GM12874 (cell line): Measurements from ENCODE around the gene AMFR.

Experiments used
- CTCF ChIP-seq: IDR thresholded peaks from 2 replicates; pipeline ENCODE4 v1.5.1; 2011; ENCODE audit warnings: low read depth, mild to moderate bottlenecking, control low read depth, low read length, moderate library complexity; ENCODE audit not compliant: insufficient read depth

The AMFR gene

GRCh38 chr16:56352351-56353053 is 72.8 kb downstream of the AMFR start:
- TF ChIP-seq CTCF = no peak

- TF ChIP-seq CTCF = no peak
Measured at GRCh38 chr16:56351481-56351880, 73.9 kb downstream of the AMFR start.

DNA sequence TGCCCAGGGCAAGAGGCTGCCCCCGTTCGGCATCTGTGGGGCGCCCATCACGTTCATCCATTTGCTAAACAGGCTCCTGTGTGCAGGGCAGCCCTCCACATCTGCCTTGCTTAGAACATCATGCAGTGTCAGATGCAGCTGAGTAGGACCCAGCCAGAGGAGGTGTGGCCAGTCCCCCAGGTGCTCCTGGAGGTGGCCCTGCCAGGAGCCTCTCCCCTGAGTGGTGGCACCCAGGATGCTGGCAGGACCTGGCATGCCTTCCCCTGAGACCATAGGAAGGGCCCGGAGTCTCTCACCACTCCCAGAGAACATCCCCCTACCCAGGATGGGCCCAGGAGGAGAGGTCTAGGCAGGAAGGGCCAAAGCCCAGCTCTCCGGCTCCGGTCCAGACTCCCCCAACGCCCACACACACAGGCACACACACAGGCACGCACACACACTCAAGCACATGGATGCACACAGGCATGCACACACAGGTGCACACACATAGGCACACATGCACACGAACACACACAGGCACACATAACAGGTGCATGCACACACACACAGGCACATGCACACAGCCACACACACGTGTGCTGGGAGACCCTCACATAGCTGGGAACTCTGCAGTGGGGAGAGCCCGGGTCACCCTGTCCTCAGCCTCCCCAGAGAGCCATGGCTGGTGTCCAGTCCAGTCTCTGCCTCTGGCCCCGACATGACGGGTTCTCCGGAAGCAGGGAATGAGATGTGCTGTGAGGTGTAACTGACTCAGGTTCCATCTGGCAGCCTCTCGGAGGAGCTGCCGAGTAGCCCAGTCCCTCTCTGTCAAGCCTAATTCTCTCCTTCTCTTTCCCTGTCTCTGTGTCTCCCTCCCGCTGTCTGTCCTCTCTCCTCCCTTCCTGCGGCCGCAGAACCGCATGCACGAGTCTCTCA is 74.6 kb downstream of the AMFR start:
- no peak for TF ChIP-seq CTCF

- no peak for TF ChIP-seq CTCF
Measured at GRCh38 chr16:56349711-56350161, 75.6 kb downstream of the AMFR start.

DNA sequence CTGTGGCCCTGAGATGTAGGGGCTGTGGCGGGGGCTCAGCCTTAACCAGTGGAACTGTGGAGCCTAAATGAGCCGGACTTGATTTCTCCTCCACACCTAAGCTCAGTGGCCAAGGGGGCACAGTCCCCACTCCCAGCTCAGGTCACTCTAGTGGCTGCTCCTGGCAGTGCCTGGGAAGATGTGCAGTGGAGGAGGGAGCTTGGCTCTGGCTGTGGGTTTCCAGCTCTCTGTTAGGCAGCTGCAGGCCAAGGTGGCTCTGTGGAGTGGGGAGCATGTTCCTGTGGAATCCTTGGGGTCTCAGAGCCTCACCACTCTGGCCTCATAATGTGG is 76.3 kb downstream of the AMFR start:
- TF ChIP-seq CTCF = no peak

- no peak for TF ChIP-seq CTCF
Measured at GRCh38 chr16:56348168-56349085, 76.9 kb downstream of the AMFR start.

GRCh38 chr16:56347670-56348069 is 77.7 kb downstream of the AMFR start:
- TF ChIP-seq CTCF = no peak
